Measurements from ENCODE around the gene PIK3C2G.

The PIK3C2G gene

GRCh38 chr12:18304609-18305008 is 43.3 kb downstream of the PIK3C2G start:
- no peak overlapping the region for H3K9ac ChIP-seq (ENCODE audit: low read depth, low read length)
- 100% methylated on average over 1 of the region's 1 CpG for WGBS
- H3K4me3 ChIP-seq (ENCODE audit: low read length) = no peak overlapping the region
- H3K9me3 ChIP-seq (ENCODE audit: insufficient read depth, low read depth, low read length) = peaks cover 10% of the 10 kb centered on the region; the same call in 1 of the 2 replicates
- H3K27me3 ChIP-seq (ENCODE audit: insufficient read depth, low read length) = no peaks in the 10 kb centered on the region
- H3K27ac ChIP-seq (ENCODE audit: low read depth, low read length) = no peak overlapping the region
- H3K4me1 ChIP-seq (ENCODE audit: insufficient read depth, low read length) = peaks cover 5% of the 10 kb centered on the region; the same call in 1 of the 2 replicates
- no peaks in the 10 kb centered on the region for H3K36me3 ChIP-seq (ENCODE audit: insufficient read depth, low read length)

GRCh38 chr12:18306311-18306710 is 45.0 kb downstream of the PIK3C2G start:
- Histone ChIP-seq H3K27me3 (ENCODE audit: insufficient read depth, low read length) (no peaks in the 10 kb centered on the region), H3K36me3 (ENCODE audit: insufficient read depth, low read length) (no peaks in the 10 kb centered on the region)
- WGBS = 85% methylated on average over 1 of the region's 1 CpG

DNA sequence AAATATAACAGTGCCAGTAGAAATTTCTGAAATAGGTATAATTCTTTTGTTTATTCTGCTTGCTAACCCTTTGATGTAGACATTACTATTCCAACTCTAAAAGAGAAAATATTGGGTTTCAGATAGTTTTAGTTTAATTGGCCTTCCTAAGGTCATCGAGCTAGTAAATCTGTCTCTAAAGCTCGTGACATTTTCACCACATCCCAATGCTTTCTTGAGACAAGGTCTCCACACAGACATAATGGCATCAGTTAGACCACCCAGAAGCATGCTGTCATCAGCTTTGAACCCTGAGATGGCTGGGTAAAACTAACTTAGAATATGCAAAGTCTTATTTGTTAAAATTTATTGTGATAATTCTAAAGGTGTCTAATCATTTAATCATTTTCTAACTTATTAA is 52.0 kb downstream of the PIK3C2G start:
- WGBS = 96% methylated on average over 2 of the region's 2 CpGs
- H3K4me3 ChIP-seq (ENCODE audit: low read length) = no peak overlapping the region

More at GRCh38 chr12:18306311-18306710, 45.0 kb downstream of the PIK3C2G start:
- H3K4me3 ChIP-seq (ENCODE audit: low read length) = no peak overlapping the region
- H3K27ac ChIP-seq (ENCODE audit: low read depth, low read length) = no peak overlapping the region
- H3K4me1 ChIP-seq (ENCODE audit: insufficient read depth, low read length) = no peaks in the 10 kb centered on the region
- H3K9me3 ChIP-seq (ENCODE audit: insufficient read depth, low read depth, low read length) = peaks cover 10% of the 10 kb centered on the region; the same call in 1 of the 2 replicates
- no peak overlapping the region for H3K9ac ChIP-seq (ENCODE audit: low read depth, low read length)

DNA sequence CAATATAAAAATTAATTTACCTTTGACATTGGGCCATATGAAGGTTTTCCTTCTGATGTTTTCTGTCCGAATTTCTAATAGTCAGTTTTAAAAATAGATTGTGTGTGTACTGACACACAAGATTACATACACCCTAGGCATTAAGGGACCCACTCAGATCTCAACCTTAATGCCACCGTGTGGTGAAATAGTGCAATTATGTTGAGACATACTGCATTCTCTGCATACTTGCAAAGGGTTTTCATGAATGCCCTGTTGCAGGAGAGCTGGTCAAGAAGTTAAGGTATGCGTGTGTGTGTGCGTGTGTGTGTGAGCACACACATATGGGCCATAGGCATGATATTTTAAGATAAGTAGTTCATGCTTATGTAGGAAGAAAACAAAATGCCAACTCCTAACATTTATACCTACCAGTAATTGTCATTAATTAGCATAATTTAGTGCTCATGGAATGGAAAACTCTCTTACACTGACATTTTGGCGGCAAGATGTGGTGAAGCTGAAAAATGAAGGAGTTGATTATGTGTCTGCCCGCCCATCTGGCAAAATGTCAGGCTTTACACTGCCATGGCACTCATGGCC is 58.8 kb downstream of the PIK3C2G start:
- H3K9me3 ChIP-seq (ENCODE audit: insufficient read depth, low read depth, low read length) = no peaks in the 10 kb centered on the region
- H3K36me3 ChIP-seq (ENCODE audit: insufficient read depth, low read length) = no peaks in the 10 kb centered on the region
- 56% methylated on average over 5 of the region's 6 CpGs for WGBS
- no peaks in the 10 kb centered on the region for H3K4me1 ChIP-seq (ENCODE audit: insufficient read depth, low read length)
- H3K4me3 ChIP-seq (ENCODE audit: low read length) = no peak overlapping the region
- no peak overlapping the region for H3K27ac ChIP-seq (ENCODE audit: low read depth, low read length)
- no peaks in the 10 kb centered on the region for H3K27me3 ChIP-seq (ENCODE audit: insufficient read depth, low read length)
- no peak overlapping the region for H3K9ac ChIP-seq (ENCODE audit: low read depth, low read length)

More for the DNA sequence above, 52.0 kb downstream of the PIK3C2G start:
- no peaks in the 10 kb centered on the region for H3K27me3 ChIP-seq (ENCODE audit: insufficient read depth, low read length)
- 0 out of 2 replicates have a peak, but pooled peaks cover 4% of the 10 kb centered on the region for H3K4me1 ChIP-seq (ENCODE audit: insufficient read depth, low read length)
- H3K36me3 ChIP-seq (ENCODE audit: insufficient read depth, low read length) = no peaks in the 10 kb centered on the region
- no peak overlapping the region for H3K9ac ChIP-seq (ENCODE audit: low read depth, low read length)
- no peak overlapping the region for H3K27ac ChIP-seq (ENCODE audit: low read depth, low read length)
- H3K9me3 ChIP-seq (ENCODE audit: insufficient read depth, low read depth, low read length) = no peaks in the 10 kb centered on the region

GRCh38 chr12:18320976-18321375 is 59.7 kb downstream of the PIK3C2G start:
- H3K9ac ChIP-seq (ENCODE audit: low read depth, low read length) = no peak overlapping the region
- H3K27me3 ChIP-seq (ENCODE audit: insufficient read depth, low read length) = no peaks in the 10 kb centered on the region
- no CpG with 5 or more reads among the region's 2 CpGs for WGBS
- H3K9me3 ChIP-seq (ENCODE audit: insufficient read depth, low read depth, low read length) = no peaks in the 10 kb centered on the region
- H3K4me1 ChIP-seq (ENCODE audit: insufficient read depth, low read length) = no peaks in the 10 kb centered on the region
- no peak overlapping the region for H3K27ac ChIP-seq (ENCODE audit: low read depth, low read length)
- no peak overlapping the region for H3K4me3 ChIP-seq (ENCODE audit: low read length)
- no peaks in the 10 kb centered on the region for H3K36me3 ChIP-seq (ENCODE audit: insufficient read depth, low read length)

DNA sequence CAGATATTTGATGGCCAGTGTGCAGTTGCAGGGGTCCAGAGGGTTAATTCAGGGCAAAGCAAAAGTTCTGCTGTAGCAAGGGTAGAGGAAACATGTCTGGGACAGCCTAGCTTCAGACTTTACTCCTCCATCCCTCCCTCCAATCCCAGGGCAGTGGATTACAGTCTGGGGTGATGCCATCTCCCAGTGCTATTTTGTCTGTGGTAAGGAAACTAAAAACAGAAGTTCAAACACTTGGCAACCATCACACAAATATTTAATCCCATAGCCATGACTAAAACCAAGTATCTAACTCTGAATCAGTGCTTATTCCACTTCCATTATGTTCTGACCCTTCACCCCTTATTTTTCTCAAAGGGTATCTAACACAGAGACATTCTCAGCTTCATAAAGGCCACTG is 61.8 kb downstream of the PIK3C2G start:
- Histone ChIP-seq H3K9ac (ENCODE audit: low read depth, low read length) (no peak overlapping the region), H3K27me3 (ENCODE audit: insufficient read depth, low read length) (no peaks in the 10 kb centered on the region), H3K36me3 (ENCODE audit: insufficient read depth, low read length) (no peaks in the 10 kb centered on the region), H3K4me3 (ENCODE audit: low read length) (no peak overlapping the region), H3K9me3 (ENCODE audit: insufficient read depth, low read depth, low read length) (no peaks in the 10 kb centered on the region), H3K4me1 (ENCODE audit: insufficient read depth, low read length) (no peaks in the 10 kb centered on the region), H3K27ac (ENCODE audit: low read depth, low read length) (no peak overlapping the region)

- no peaks in the 10 kb centered on the region for H3K27me3 ChIP-seq (ENCODE audit: insufficient read depth, low read length)
- no CpG with 5 or more reads among the region's 2 CpGs for WGBS
- no peak overlapping the region for H3K4me3 ChIP-seq (ENCODE audit: low read length)
- no peak overlapping the region for H3K9ac ChIP-seq (ENCODE audit: low read depth, low read length)
- no peak overlapping the region for H3K27ac ChIP-seq (ENCODE audit: low read depth, low read length)
- H3K9me3 ChIP-seq (ENCODE audit: insufficient read depth, low read depth, low read length) = no peaks in the 10 kb centered on the region
- H3K4me1 ChIP-seq (ENCODE audit: insufficient read depth, low read length) = no peaks in the 10 kb centered on the region
- no peaks in the 10 kb centered on the region for H3K36me3 ChIP-seq (ENCODE audit: insufficient read depth, low read length)
Measured at GRCh38 chr12:18327036-18327435, 65.7 kb downstream of the PIK3C2G start.

DNA sequence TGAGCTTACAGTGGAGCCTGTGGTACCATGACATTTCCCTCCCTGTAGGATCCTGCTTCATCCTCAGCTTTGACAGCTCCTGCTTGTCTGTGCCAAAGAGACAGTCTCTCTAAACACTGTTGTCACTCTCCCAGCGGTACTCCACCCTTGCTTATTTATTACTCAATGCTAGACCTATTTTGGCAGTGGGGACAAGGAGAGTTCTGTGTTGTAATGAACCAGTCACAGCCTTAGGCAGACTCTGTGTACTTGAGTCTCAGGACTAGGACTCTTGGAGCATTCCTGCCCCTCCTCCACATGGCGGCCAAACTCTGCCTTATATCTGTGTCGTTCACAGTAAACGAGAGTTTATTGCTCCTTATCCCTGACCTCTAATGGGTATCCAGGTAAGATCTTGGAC is 70.9 kb downstream of the PIK3C2G start:
- H3K27me3 ChIP-seq (ENCODE audit: insufficient read depth, low read length) = no peaks in the 10 kb centered on the region
- H3K9me3 ChIP-seq (ENCODE audit: insufficient read depth, low read depth, low read length) = no peaks in the 10 kb centered on the region
- 86% methylated on average over 4 of the region's 4 CpGs for WGBS
- H3K4me3 ChIP-seq (ENCODE audit: low read length) = no peak overlapping the region
- no peaks in the 10 kb centered on the region for H3K36me3 ChIP-seq (ENCODE audit: insufficient read depth, low read length)
- no peak overlapping the region for H3K27ac ChIP-seq (ENCODE audit: low read depth, low read length)
- H3K9ac ChIP-seq (ENCODE audit: low read depth, low read length) = no peak overlapping the region
- no peaks in the 10 kb centered on the region for H3K4me1 ChIP-seq (ENCODE audit: insufficient read depth, low read length)

GRCh38 chr12:18339633-18340032 is 78.3 kb downstream of the PIK3C2G start:
- Histone ChIP-seq H3K36me3 (ENCODE audit: insufficient read depth, low read length) (no peaks in the 10 kb centered on the region), H3K9ac (ENCODE audit: low read depth, low read length) (no peak overlapping the region)
- no CpG with 5 or more reads among the region's 1 CpG for WGBS

DNA sequence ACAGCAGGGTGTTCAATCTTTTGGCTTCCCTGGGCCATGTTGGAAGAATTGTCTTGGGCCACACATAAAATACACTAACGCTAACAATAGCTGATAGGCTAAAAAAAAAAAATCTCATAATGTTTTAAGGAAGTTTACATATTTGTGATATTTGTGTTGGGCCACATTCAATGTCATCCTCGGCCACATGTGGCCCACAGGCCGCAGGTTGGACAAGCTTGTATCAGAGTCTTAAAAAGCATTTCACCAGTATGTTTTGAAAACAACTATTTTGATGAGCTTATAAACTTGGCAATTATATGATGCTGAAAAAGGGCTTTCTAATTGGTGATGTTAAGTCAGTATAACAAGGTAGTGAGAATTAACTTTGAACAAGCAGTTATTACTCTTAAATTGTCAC is 78.9 kb downstream of the PIK3C2G start:
- Histone ChIP-seq H3K9ac (ENCODE audit: low read depth, low read length) (no peak overlapping the region), H3K4me1 (ENCODE audit: insufficient read depth, low read length) (no peaks in the 10 kb centered on the region), H3K36me3 (ENCODE audit: insufficient read depth, low read length) (no peaks in the 10 kb centered on the region), H3K9me3 (ENCODE audit: insufficient read depth, low read depth, low read length) (no peaks in the 10 kb centered on the region), H3K27me3 (ENCODE audit: insufficient read depth, low read length) (no peaks in the 10 kb centered on the region), H3K4me3 (ENCODE audit: low read length) (no peak overlapping the region), H3K27ac (ENCODE audit: low read depth, low read length) (no peak overlapping the region)
- 90% methylated on average over 2 of the region's 3 CpGs for WGBS

More at GRCh38 chr12:18339633-18340032, 78.3 kb downstream of the PIK3C2G start:
- Histone ChIP-seq H3K27me3 (ENCODE audit: insufficient read depth, low read length) (no peaks in the 10 kb centered on the region), H3K4me3 (ENCODE audit: low read length) (no peak overlapping the region), H3K4me1 (ENCODE audit: insufficient read depth, low read length) (no peaks in the 10 kb centered on the region), H3K27ac (ENCODE audit: low read depth, low read length) (no peak overlapping the region), H3K9me3 (ENCODE audit: insufficient read depth, low read depth, low read length) (no peaks in the 10 kb centered on the region)

DNA sequence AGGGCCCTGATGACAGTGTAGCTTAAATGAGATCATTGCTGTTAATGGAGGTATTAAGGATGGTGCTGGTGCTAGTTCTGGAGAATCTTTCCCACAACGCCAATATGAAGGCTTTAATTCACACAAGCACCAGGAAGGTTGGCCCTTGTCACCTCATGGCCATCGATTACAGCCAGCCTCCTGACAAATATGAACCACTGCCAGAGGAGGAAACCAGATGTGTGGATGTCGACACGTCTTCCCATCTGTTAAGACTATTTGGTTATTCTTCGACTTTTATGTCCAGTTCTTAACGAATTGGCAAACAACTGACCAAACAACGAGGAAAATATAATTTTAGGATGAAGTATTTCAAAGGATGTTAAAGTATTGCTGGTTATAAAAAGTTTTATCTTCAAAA is 79.5 kb downstream of the PIK3C2G start:
- Histone ChIP-seq H3K4me1 (ENCODE audit: insufficient read depth, low read length) (no peaks in the 10 kb centered on the region), H3K9ac (ENCODE audit: low read depth, low read length) (no peak overlapping the region), H3K4me3 (ENCODE audit: low read length) (no peak overlapping the region), H3K27ac (ENCODE audit: low read depth, low read length) (no peak overlapping the region), H3K36me3 (ENCODE audit: insufficient read depth, low read length) (no peaks in the 10 kb centered on the region), H3K9me3 (ENCODE audit: insufficient read depth, low read depth, low read length) (no peaks in the 10 kb centered on the region), H3K27me3 (ENCODE audit: insufficient read depth, low read length) (no peaks in the 10 kb centered on the region)
- 96% methylated on average over 7 of the region's 7 CpGs for WGBS

DNA sequence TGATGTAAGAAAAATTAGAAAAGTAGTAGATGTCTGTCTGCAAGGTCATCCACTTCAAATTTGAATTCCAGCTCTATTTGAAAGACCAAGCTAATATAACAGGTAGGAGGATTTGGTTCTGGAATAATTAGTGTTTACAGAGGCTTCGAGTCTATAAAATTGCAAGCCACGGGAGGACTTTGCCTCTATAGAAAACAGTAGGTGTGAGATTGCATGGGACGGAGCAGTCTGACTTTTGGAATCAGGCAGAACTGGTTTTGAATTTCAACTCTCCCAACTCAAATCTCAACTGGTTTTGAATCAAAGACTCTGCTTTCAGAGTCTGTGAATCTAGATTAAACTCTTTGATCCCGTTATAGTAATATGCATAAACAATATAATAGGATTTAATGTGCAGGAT is 82.4 kb downstream of the PIK3C2G start:
- WGBS = 93% methylated on average over 3 of the region's 4 CpGs
- H3K27ac ChIP-seq (ENCODE audit: low read depth, low read length) = no peak overlapping the region

More for the DNA sequence above, 82.4 kb downstream of the PIK3C2G start:
- H3K27me3 ChIP-seq (ENCODE audit: insufficient read depth, low read length) = no peaks in the 10 kb centered on the region
- H3K4me3 ChIP-seq (ENCODE audit: low read length) = no peak overlapping the region
- no peaks in the 10 kb centered on the region for H3K9me3 ChIP-seq (ENCODE audit: insufficient read depth, low read depth, low read length)
- H3K36me3 ChIP-seq (ENCODE audit: insufficient read depth, low read length) = no peaks in the 10 kb centered on the region
- H3K9ac ChIP-seq (ENCODE audit: low read depth, low read length) = no peak overlapping the region
- no peaks in the 10 kb centered on the region for H3K4me1 ChIP-seq (ENCODE audit: insufficient read depth, low read length)
